ENCODE results near the gene FGF23. TPM values are rescaled to one million over a fixed set of nuclear protein-coding genes. Genes with fewer than 3 reads are reported as not detected.

FGF23 gene
- total RNA-seq, 1 experiment from 2014 or later = 0.24 TPM

GRCh38 chr12:4421590-4422031 is 42.1 kb upstream of the FGF23 start:
- Histone ChIP-seq H2BK15ac (ENCODE audit: low read depth, low read length) (no peak overlapping the region), H2AFZ (ENCODE audit: low read length) (no peak overlapping the region), H3K79me1 (ENCODE audit: insufficient read depth, low read depth, low read length, poor library complexity, severe bottlenecking) (no peaks in the 10 kb centered on the region), H3K9me3 (ENCODE audit: control insufficient read depth, low read depth, low read length) (no peaks in the 10 kb centered on the region), H3K18ac (ENCODE audit: insufficient read length, low read depth, low read length) (no peak overlapping the region), H2BK20ac (ENCODE audit: low read depth, low read length, poor library complexity, severe bottlenecking) (no peak overlapping the region), H4K8ac (replicated peaks; ENCODE audit: insufficient read length, low read depth, low read length) (no peak overlapping the region), H3K4me2 (ENCODE audit: insufficient read depth, insufficient read length, low read length) (no peak overlapping the region), H3K9ac (ENCODE audit: extremely low read depth, insufficient read length, low read length) (no peak overlapping the region), H3K4ac (ENCODE audit: low read depth, low read length) (no peak overlapping the region), H2AK5ac (ENCODE audit: insufficient read length, low read length) (no peak overlapping the region), H4K20me1 (ENCODE audit: control insufficient read depth, insufficient read depth, insufficient read length) (no peaks in the 10 kb centered on the region), H4K91ac (ENCODE audit: insufficient read length, low read depth, low read length) (no peak overlapping the region), H4K5ac (ENCODE audit: insufficient read length, low read depth, low read length) (no peak overlapping the region), H3K79me2 (ENCODE audit: insufficient read depth, low read length) (no peaks in the 10 kb centered on the region), H3K27ac (ENCODE audit: insufficient read length, low read depth, low read length) (no peak overlapping the region), H3K23me2 (ENCODE audit: insufficient read length, low read depth, low read length, poor library complexity, severe bottlenecking) (no peaks in the 10 kb centered on the region), H3K14ac (ENCODE audit: insufficient read depth, low read length) (no peak overlapping the region), H3K56ac (ENCODE audit: insufficient read length, low read depth, low read length) (no peak overlapping the region), H2BK120ac (ENCODE audit: low read depth, low read length, poor library complexity, severe bottlenecking) (no peak overlapping the region), H3K4me1 (ENCODE audit: insufficient read depth, low read length) (no peaks in the 10 kb centered on the region), H2BK12ac (ENCODE audit: insufficient read length, low read depth, low read length) (no peak overlapping the region), H3T11ph (ENCODE audit: low read length) (no peak overlapping the region), H3K23ac (ENCODE audit: insufficient read length, low read depth, low read length) (no peak overlapping the region), H3K27me3 (ENCODE audit: insufficient read depth, low read length) (no peaks in the 10 kb centered on the region), H2BK5ac (ENCODE audit: insufficient read length, low read length) (no peak overlapping the region)
- no peaks in the 10 kb centered on the region for H3K36me3 Mint-ChIP-seq (ENCODE audit: insufficient read depth in 1 of 3, low read depth in 3 of 3)
- DNase-seq = no peak
- peaks cover 5 to 11% of the 10 kb centered on the region in 2 experiments for H3K4me1 Mint-ChIP-seq
- no peaks in the 10 kb centered on the region for H3K9me3 Mint-ChIP-seq
- WGBS (ENCODE audit: extremely low coverage, insufficient read length, low lambda C conversion rate) = 100% methylated on average over 1 of the region's 4 CpGs
- no peak overlapping the region for H3K27ac Mint-ChIP-seq
- H3K27me3 Mint-ChIP-seq (ENCODE audit: low read depth) = peaks cover 4% of the 10 kb centered on the region
- peak; percentile 83 for TF ChIP-seq CTCF (conservative IDR thresholded peaks at IDR 0.05)
- H3K4me3 Mint-ChIP-seq = no peak overlapping the region

Data from H9 (cell line).